DOHH2 (cell line): ENCODE data around the gene SGSH.

Experiments
- EZH2phosphoT487 ChIP-seq: fragments of 200-600 bp; sonication (generic); IDR thresholded peaks from 2 replicates; pipeline ENCODE4 v1.6.1; 2017; ENCODE audit warnings: borderline replicate concordance, mild to moderate bottlenecking, antibody characterized with exemption, low read length, moderate library complexity, mixed read lengths
- TF ChIP-seq, protein P1 (sequence below): fragments of 200-600 bp; sonication (generic); IDR thresholded peaks from one replicate; pipeline ENCODE4 v1.5.1; 2014; ENCODE audit warnings: antibody characterized with exemption, mild to moderate bottlenecking, low read depth, low read length; ENCODE audit not compliant: poor library complexity, severe bottlenecking

GRCh38 chr17:80236911-80237310, 16.8 kb upstream of the SGSH start:
- TF ChIP-seq, protein P1, sequence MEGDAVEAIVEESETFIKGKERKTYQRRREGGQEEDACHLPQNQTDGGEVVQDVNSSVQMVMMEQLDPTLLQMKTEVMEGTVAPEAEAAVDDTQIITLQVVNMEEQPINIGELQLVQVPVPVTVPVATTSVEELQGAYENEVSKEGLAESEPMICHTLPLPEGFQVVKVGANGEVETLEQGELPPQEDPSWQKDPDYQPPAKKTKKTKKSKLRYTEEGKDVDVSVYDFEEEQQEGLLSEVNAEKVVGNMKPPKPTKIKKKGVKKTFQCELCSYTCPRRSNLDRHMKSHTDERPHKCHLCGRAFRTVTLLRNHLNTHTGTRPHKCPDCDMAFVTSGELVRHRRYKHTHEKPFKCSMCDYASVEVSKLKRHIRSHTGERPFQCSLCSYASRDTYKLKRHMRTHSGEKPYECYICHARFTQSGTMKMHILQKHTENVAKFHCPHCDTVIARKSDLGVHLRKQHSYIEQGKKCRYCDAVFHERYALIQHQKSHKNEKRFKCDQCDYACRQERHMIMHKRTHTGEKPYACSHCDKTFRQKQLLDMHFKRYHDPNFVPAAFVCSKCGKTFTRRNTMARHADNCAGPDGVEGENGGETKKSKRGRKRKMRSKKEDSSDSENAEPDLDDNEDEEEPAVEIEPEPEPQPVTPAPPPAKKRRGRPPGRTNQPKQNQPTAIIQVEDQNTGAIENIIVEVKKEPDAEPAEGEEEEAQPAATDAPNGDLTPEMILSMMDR, result no peak
- no peak for TF ChIP-seq EZH2phosphoT487
